K562 (cell line): ENCODE results near the gene FADD. TPM values are rescaled to one million over a fixed set of nuclear protein-coding genes. Genes with fewer than 3 reads are reported as not detected.

Experiments
- ATAC-seq: fragments of 200-7000 bp; cut with Tn5 transposase; 3 replicates; pipeline ENCODE4 v1.9.1; 2020; ENCODE audit warnings: moderate library complexity
- BruUV-seq: library from RNA; stranded (reverse); fragments of 400-500 nt; replicated peaks from 2 replicates; lab custom pipeline; 2021; lab: Mats Ljungman, UMichigan
- CTCF ChIA-PET: fragments of 300-600 bp; formaldehyde crosslinking; extraction: SDS; loops from one replicate; lab custom pipeline; 2021; ENCODE audit warnings: low intra/inter-chr PET ratio; lab: Yijun Ruan, JAX
- POLR2A ChIA-PET: fragments of 300-600, 350-650 bp; sonication (Branson Sonifier 250); formaldehyde crosslinking; extraction: SDS; loops from one replicate; lab custom pipeline; 2021; ENCODE audit warnings: antibody characterized with exemption, inconsistent platforms; lab: Yijun Ruan, JAX
- DNase-seq, 4 experiments: peaks; one replicate each; pipeline versions ENCODE4 v3.0.0 to v3.0.0-alpha.2; 2011 to 2018; ENCODE audit warnings: low spot score in 3 of 4, mixed read lengths in 3 of 4; ENCODE audit errors: extremely low read depth in 1 of 4
- FAIRE-seq: peaks from 2 replicates; lab custom pipeline; 2011; peaks lifted over from hg19 to GRCh38; lab: Jason Lieb, UNC
- H2AFZ ChIP-seq: 2 replicates; pipeline ENCODE4 v1.6.0; 2011; ENCODE audit warnings: low read depth, low read length, control low read depth, inconsistent platforms
- H3K27ac ChIP-seq: fragments of 200-600 bp; 3 replicates; pipeline ENCODE4 v1.8.0; 2011; ENCODE audit warnings: low read depth, mild to moderate bottlenecking, control low read depth, inconsistent platforms, low read length, moderate library complexity, mixed read lengths; ENCODE audit errors: extremely low read depth
- H3K27me3 ChIP-seq, 2 experiments: fragments of 300-600 bp in 1 of 2; 2 replicates in 1 of 2; 3 replicates in 1 of 2; pipeline versions ENCODE4 v1.6.0 to v1.8.0; 2011; ENCODE audit warnings: inconsistent platforms in 2 of 2, low read length in 2 of 2, mild to moderate bottlenecking in 1 of 2, mixed read lengths in 1 of 2, moderate library complexity in 1 of 2; ENCODE audit not compliant: control insufficient read depth in 2 of 2, insufficient read depth in 2 of 2
- H3K36me3 ChIP-seq: fragments of 300-600 bp; 3 replicates; pipeline ENCODE4 v1.8.0; 2011; ENCODE audit warnings: mild to moderate bottlenecking, low read length, inconsistent platforms; ENCODE audit not compliant: control insufficient read depth, insufficient read depth
- H3K4me1 ChIP-seq, 2 experiments: fragments of 200-600 bp in 1 of 2; replicated peaks in 1 of 2; 2 replicates in 1 of 2; 3 replicates in 1 of 2; pipeline versions ENCODE4 v1.5.1 to v1.8.0; 2011; ENCODE audit warnings: inconsistent platforms in 2 of 2, low read length in 2 of 2, mild to moderate bottlenecking in 1 of 2, mixed read lengths in 1 of 2, moderate library complexity in 1 of 2; ENCODE audit not compliant: control insufficient read depth in 2 of 2, insufficient read depth in 2 of 2
- H3K4me2 ChIP-seq: 2 replicates; pipeline ENCODE4 v1.6.1; 2011; ENCODE audit warnings: low read length, control low read depth, inconsistent platforms, mixed read lengths; ENCODE audit not compliant: insufficient read depth
- H3K4me3 ChIP-seq: fragments of 200-600 bp; sonication (generic), shearing (Covaris generic); 2 replicates; pipeline ENCODE4 v1.5.1; 2016; ENCODE audit warnings: control low read depth, inconsistent platforms
- H3K79me2 ChIP-seq: fragments of 200-600 bp; 3 replicates; pipeline ENCODE4 v1.8.0; 2011; ENCODE audit warnings: low read length, inconsistent platforms; ENCODE audit not compliant: control insufficient read depth, insufficient read depth
- H3K9ac ChIP-seq, 2 experiments: 2 replicates each; pipeline versions ENCODE4 v1.6.0 to v1.6.1; 2011; ENCODE audit warnings: low read depth in 2 of 2, low read length in 2 of 2, control low read depth in 1 of 2, inconsistent platforms in 1 of 2, mild to moderate bottlenecking in 1 of 2, mixed read lengths in 1 of 2; ENCODE audit not compliant: insufficient read depth in 1 of 2
- H3K9me1 ChIP-seq: one replicate; pipeline ENCODE4 v1.6.0; 2011; ENCODE audit warnings: inconsistent platforms, mild to moderate bottlenecking, low read length, moderate library complexity; ENCODE audit not compliant: control insufficient read depth, insufficient read depth
- H3K9me3 ChIP-seq: replicated peaks from 2 replicates; pipeline ENCODE4 v1.5.1; 2011; ENCODE audit warnings: low read depth, low read length, inconsistent platforms; ENCODE audit not compliant: control insufficient read depth, insufficient read depth
- H4K20me1 ChIP-seq: replicated peaks from 2 replicates; pipeline ENCODE4 v1.6.1; 2011; ENCODE audit warnings: low read length, inconsistent platforms, mixed read lengths; ENCODE audit not compliant: control insufficient read depth, insufficient read depth
- CEBPG ChIP-seq, 3 experiments: fragments of 200-800 bp in 1 of 3; sonication (Bioruptor generic) in 1 of 3; sonication (generic) in 1 of 3; formaldehyde crosslinking in 1 of 3; IDR thresholded peaks in 2 of 3; conservative IDR thresholded peaks in 1 of 3; 2 replicates each; pipeline versions ENCODE4 v1.6.1 to v1.8.0; 2016 to 2022; ENCODE audit warnings: missing compliant biosample characterization in 2 of 3, missing genetic modification characterization in 2 of 3, mild to moderate bottlenecking in 1 of 3, missing genetic modification reagents in 1 of 3
- HCFC1 ChIP-seq: IDR thresholded peaks from 2 replicates; pipeline ENCODE4 v1.6.1; 2012; ENCODE audit warnings: low read depth, low read length, improper control_type of control experiment
- MAFK ChIP-seq: IDR thresholded peaks from 2 replicates; pipeline ENCODE4 v1.6.1; 2011; ENCODE audit warnings: low read length, improper control_type of control experiment
- NCOA4 ChIP-seq: fragments of 450-650 bp; IDR thresholded peaks from 2 replicates; pipeline ENCODE4 v1.6.1; 2018; ENCODE audit warnings: mild to moderate bottlenecking; ENCODE audit not compliant: partially characterized antibody
- SMAD4 ChIP-seq: fragments of 250-450 bp; sonication (Bioruptor Pico); conservative IDR thresholded peaks from 2 replicates; pipeline ENCODE4 v1.8.0; 2021; ENCODE audit warnings: inconsistent platforms, mild to moderate bottlenecking, moderate library complexity
- SMC3 ChIP-seq: conservative IDR thresholded peaks from 2 replicates; pipeline ENCODE4 v1.6.1; 2011; ENCODE audit warnings: low read depth, low read length, improper control_type of control experiment; ENCODE audit not compliant: insufficient read depth
- TAF15 ChIP-seq: fragments of 200-400 bp; formaldehyde crosslinking; IDR thresholded peaks from 2 replicates; pipeline ENCODE4 v1.6.1; 2017; ENCODE audit warnings: mild to moderate bottlenecking, low read depth, low read length, moderate library complexity
- ZBTB7A ChIP-seq: IDR thresholded peaks from 2 replicates; pipeline ENCODE4 v1.6.1; 2011; ENCODE audit warnings: low read depth, mild to moderate bottlenecking, low read length, moderate library complexity, borderline replicate concordance; ENCODE audit not compliant: control insufficient read depth
- ZNF668 ChIP-seq: fragments of 250-450 bp; sonication (Bioruptor Pico); IDR thresholded peaks from 2 replicates; pipeline ENCODE4 v1.8.0; 2022; ENCODE audit warnings: mild to moderate bottlenecking, inconsistent platforms
- WGBS: fragments of 100-300 bp; shearing (Covaris generic); methylation state at CpG from one replicate; pipeline ENCODE4 v1.1.6; 2016; ENCODE audit warnings: low coverage, mixed read lengths; ENCODE audit not compliant: insufficient coverage; ENCODE audit errors: missing lambda C conversion rate; 5-methylcytosine and 5-hydroxymethylcytosine counted together
- in situ Hi-C: fragments of 300-500 bp; cut with MboI; formaldehyde crosslinking; loops from 4 replicates; pipeline ENCODE4 v1.15.0; 2018; ENCODE audit warnings: inconsistent platforms, mixed read lengths
- intact Hi-C: fragments of 100-400 bp; cut with micrococcal nuclease; formaldehyde crosslinking; loops from 2 replicates; pipeline ENCODE4 v1.14.2; 2022
- polyA plus RNA-seq, 8 experiments: library from polyadenylated mRNA; depleted of rRNA in 4 of 8; stranded (reverse) in 5 of 8; unstranded in 3 of 8; fragments of >200 nt; fragmentation: Nextera tagmentation in 2 of 8; fragmentation: Illumina TruSeq in 1 of 8; extraction: Ambion mirVana in 2 of 8; extraction: Trizol in 1 of 8; gene quantifications; 2 replicates each; pipeline versions ENCODE4 v1.2.1 to v1.2.3, GENCODE V29; 2011 to 2014; ENCODE audit warnings: inconsistent platforms in 1 of 8, missing spikeins in 1 of 8
- total RNA-seq, 7 experiments: library from RNA; depleted of rRNA in 6 of 7; stranded (reverse); fragments of >200 nt in 6 of 7; fragmentation: Illumina TruSeq in 2 of 7; extraction: Trizol in 2 of 7; gene quantifications; 2 replicates each; pipeline versions ENCODE4 v1.2.1 to v1.2.3, GENCODE V29; 2011 to 2021; ENCODE audit warnings: low replicate concordance in 1 of 7
- TF ChIP-seq, protein P1 (sequence below): IDR thresholded peaks from 2 replicates; pipeline ENCODE4 v1.6.1; 2012; ENCODE audit warnings: low read depth, low read length, improper control_type of control experiment, borderline replicate concordance
- TF ChIP-seq, protein P2 (sequence below): fragments of 250-450 bp; sonication (Bioruptor Pico); IDR thresholded peaks from 2 replicates; pipeline ENCODE4 v1.8.0; 2021; ENCODE audit warnings: moderate library complexity, mild to moderate bottlenecking, inconsistent platforms
- TF ChIP-seq, protein P3 (sequence below): IDR thresholded peaks from 2 replicates; pipeline ENCODE4 v1.6.1; 2016; ENCODE audit warnings: missing genetic modification characterization, missing compliant biosample characterization
- TF ChIP-seq, protein P4 (sequence below): fragments of 250-450 bp; sonication (Bioruptor Pico); IDR thresholded peaks from 2 replicates; pipeline ENCODE4 v1.5.0; 2021
- TF ChIP-seq, protein P5 (sequence below), 2 experiments: IDR thresholded peaks; 2 replicates each; pipeline ENCODE4 v1.6.1; 2012; ENCODE audit warnings: improper control_type of control experiment in 2 of 2, low read depth in 2 of 2, low read length in 2 of 2, borderline replicate concordance in 1 of 2

The FADD gene
- total and polyA plus RNA-seq, 9 of the 15 experiments (the other 6 are each of a cell fraction or from before 2014, with no cell fraction given) = 0.29 to 26.9 (median 20.4) TPM

DNA sequence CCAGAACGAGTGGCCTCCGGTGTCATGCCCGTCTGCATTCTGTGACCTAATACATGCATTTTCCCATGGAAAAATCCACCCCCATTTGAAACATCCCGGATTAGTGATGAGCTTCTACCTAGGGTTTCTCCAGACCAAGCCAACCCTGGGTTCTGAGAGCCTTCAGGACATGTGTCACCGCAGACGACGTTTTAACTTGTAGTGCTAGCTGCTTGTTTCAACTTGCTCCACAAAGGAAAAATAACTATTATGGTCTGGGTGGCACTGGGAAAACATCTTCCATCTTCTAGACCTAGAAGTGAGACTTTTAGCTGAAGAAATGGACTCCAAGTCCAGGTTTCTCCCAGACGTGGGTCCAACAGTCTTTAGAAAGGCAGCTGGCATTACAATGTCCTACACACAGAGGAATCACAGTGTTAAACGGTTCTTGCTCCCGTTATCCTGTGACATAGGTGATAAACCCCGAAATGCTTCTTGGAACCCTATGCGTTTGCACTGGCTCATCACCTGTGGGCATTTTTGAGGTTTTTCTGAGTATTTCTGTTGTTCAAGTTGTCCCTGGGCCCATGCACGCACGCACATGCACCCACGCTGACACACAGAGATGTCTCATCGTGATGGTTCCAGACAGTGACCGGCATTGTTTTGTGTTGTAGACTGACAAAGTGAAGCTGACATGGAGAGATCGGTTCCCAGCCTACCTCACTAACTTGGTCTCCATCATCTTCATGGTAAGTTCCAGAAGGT, 46.6 kb upstream of the FADD start:
- H4K20me1 ChIP-seq = peaks cover 6% of the 10 kb centered on the region; the same call in 1 of the 2 replicates
- no TSS peak for BruUV-seq
- H2AFZ ChIP-seq = no peak overlapping the region
- H3K27me3 ChIP-seq = peaks cover 44 to 71% of the 10 kb centered on the region in 2 experiments
- H3K36me3 ChIP-seq = no peaks in the 10 kb centered on the region
- intact Hi-C loops (no loop called here), in situ Hi-C loops (no loop called here)
- ATAC-seq (no peak), DNase-seq (no peak), FAIRE-seq (no peak)
- WGBS = 5% methylated on average over 18 of the region's 18 CpGs
- no peak overlapping the region for H3K27ac ChIP-seq
- H3K9me1 ChIP-seq = no peaks in the 10 kb centered on the region
- no peak overlapping the region for H3K4me2 ChIP-seq
- ChIA-PET CTCF (no interaction called here), POLR2A (interaction anchor here (0.8 to 1.4 kb wide), 3 partner anchors 9 to 45 kb away, joined by 3 to 5 read pairs (median 4); no protein-coding TSS in a partner anchor)
- TF ChIP-seq, protein P1, sequence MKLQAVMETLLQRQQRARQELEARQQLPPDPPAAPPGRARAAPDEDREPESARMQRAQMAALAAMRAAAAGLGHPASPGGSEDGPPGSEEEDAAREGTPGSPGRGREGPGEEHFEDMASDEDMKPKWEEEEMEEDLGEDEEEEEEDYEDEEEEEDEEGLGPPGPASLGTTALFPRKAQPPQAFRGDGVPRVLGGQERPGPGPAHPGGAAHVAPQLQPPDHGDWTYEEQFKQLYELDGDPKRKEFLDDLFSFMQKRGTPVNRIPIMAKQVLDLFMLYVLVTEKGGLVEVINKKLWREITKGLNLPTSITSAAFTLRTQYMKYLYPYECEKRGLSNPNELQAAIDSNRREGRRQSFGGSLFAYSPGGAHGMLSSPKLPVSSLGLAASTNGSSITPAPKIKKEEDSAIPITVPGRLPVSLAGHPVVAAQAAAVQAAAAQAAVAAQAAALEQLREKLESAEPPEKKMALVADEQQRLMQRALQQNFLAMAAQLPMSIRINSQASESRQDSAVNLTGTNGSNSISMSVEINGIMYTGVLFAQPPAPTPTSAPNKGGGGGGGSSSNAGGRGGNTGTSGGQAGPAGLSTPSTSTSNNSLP = no peak
- TF ChIP-seq, protein P2, sequence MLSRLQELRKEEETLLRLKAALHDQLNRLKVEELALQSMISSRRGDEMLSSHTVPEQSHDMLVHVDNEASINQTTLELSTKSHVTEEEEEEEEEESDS = no peak
- TF ChIP-seq NCOA4 (no peak), SMAD4 (CRISPR knock-in tag) (no peak), CEBPG (CRISPR knock-in tag; IDR thresholded peaks at IDR 0.05) (no peak), CEBPG (tag; conservative IDR thresholded peaks at IDR 0.05 in 1 of 2, IDR thresholded peaks at IDR 0.05 in 1 of 2) (no peak), HCFC1 (no peak), ZNF668 (CRISPR knock-in tag) (no peak), ZBTB7A (no peak), SMC3 (no peak), MAFK (no peak), TAF15 (no peak)
- TF ChIP-seq, protein P3, sequence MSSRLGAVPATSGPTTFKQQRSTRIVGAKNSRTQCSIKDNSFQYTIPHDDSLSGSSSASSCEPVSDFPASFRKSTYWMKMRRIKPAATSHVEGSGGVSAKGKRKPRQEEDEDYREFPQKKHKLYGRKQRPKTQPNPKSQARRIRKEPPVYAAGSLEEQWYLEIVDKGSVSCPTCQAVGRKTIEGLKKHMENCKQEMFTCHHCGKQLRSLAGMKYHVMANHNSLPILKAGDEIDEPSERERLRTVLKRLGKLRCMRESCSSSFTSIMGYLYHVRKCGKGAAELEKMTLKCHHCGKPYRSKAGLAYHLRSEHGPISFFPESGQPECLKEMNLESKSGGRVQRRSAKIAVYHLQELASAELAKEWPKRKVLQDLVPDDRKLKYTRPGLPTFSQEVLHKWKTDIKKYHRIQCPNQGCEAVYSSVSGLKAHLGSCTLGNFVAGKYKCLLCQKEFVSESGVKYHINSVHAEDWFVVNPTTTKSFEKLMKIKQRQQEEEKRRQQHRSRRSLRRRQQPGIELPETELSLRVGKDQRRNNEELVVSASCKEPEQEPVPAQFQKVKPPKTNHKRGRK (tag) = no peak
- TF ChIP-seq, protein P4, sequence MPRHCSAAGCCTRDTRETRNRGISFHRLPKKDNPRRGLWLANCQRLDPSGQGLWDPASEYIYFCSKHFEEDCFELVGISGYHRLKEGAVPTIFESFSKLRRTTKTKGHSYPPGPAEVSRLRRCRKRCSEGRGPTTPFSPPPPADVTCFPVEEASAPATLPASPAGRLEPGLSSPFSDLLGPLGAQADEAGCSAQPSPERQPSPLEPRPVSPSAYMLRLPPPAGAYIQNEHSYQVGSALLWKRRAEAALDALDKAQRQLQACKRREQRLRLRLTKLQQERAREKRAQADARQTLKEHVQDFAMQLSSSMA (CRISPR knock-in tag) = no peak
- TF ChIP-seq, protein P5, sequence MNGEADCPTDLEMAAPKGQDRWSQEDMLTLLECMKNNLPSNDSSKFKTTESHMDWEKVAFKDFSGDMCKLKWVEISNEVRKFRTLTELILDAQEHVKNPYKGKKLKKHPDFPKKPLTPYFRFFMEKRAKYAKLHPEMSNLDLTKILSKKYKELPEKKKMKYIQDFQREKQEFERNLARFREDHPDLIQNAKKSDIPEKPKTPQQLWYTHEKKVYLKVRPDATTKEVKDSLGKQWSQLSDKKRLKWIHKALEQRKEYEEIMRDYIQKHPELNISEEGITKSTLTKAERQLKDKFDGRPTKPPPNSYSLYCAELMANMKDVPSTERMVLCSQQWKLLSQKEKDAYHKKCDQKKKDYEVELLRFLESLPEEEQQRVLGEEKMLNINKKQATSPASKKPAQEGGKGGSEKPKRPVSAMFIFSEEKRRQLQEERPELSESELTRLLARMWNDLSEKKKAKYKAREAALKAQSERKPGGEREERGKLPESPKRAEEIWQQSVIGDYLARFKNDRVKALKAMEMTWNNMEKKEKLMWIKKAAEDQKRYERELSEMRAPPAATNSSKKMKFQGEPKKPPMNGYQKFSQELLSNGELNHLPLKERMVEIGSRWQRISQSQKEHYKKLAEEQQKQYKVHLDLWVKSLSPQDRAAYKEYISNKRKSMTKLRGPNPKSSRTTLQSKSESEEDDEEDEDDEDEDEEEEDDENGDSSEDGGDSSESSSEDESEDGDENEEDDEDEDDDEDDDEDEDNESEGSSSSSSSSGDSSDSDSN (IDR thresholded peaks at IDR 0.05; ENCODE audit: borderline replicate concordance in 1 of 2, low read depth in 2 of 2, low read length in 2 of 2) = no peak
- no peak overlapping the region for H3K9ac ChIP-seq
- H3K4me3 ChIP-seq = no peak overlapping the region
- peaks cover 0 to 12% of the 10 kb centered on the region in 2 experiments; a peak in 3 of 5 replicates for H3K4me1 ChIP-seq
- no peaks in the 10 kb centered on the region for H3K79me2 ChIP-seq
- no peaks in the 10 kb centered on the region for H3K9me3 ChIP-seq
